GM23248 (cell line): ENCODE data around the gene WNT2B. TPM values are rescaled to one million over a fixed set of nuclear protein-coding genes. Genes with fewer than 3 reads are reported as not detected.

ENCODE experiments used
- DNase-seq: peaks from one replicate; pipeline ENCODE4 v3.0.0-alpha.2; 2015
- H2AFZ ChIP-seq: fragments of 200-600 bp; sonication (generic); 2 replicates; pipeline ENCODE4 v1.6.1; 2016; ENCODE audit warnings: antibody characterized with exemption
- H3F3A ChIP-seq: fragments of 200-600 bp; sonication (generic); 2 replicates; pipeline ENCODE4 v1.6.1; 2016; ENCODE audit warnings: mild to moderate bottlenecking, antibody characterized with exemption, mixed run types; ENCODE audit not compliant: insufficient read depth
- H3K27ac ChIP-seq: fragments of 200-600 bp; sonication (generic); 2 replicates; pipeline ENCODE4 v1.5.1; 2016; ENCODE audit warnings: mild to moderate bottlenecking
- H3K27me3 ChIP-seq: fragments of 200-600 bp; sonication (generic); replicated peaks from 2 replicates; pipeline ENCODE4 v1.6.1; 2016; ENCODE audit warnings: mild to moderate bottlenecking; ENCODE audit not compliant: insufficient read depth
- H3K36me3 ChIP-seq: fragments of 200-600 bp; sonication (generic); 2 replicates; pipeline ENCODE4 v1.6.1; 2016; ENCODE audit warnings: low read depth, mild to moderate bottlenecking
- H3K4me1 ChIP-seq: fragments of 200-600 bp; sonication (generic); 2 replicates; pipeline ENCODE4 v1.6.1; 2016; ENCODE audit warnings: mild to moderate bottlenecking; ENCODE audit not compliant: insufficient read depth
- H3K4me2 ChIP-seq: fragments of 200-600 bp; sonication (generic); one replicate; pipeline ENCODE4 v1.6.1; 2016; ENCODE audit warnings: mild to moderate bottlenecking; ENCODE audit not compliant: unreplicated experiment
- H3K4me3 ChIP-seq: fragments of 200-600 bp; sonication (generic); 2 replicates; pipeline ENCODE4 v1.5.1; 2016; ENCODE audit warnings: mild to moderate bottlenecking
- H3K79me2 ChIP-seq: fragments of 200-600 bp; sonication (generic); 2 replicates; pipeline ENCODE4 v1.6.1; 2016; ENCODE audit warnings: mild to moderate bottlenecking; ENCODE audit not compliant: insufficient read depth
- H3K9ac ChIP-seq: fragments of 200-600 bp; sonication (generic); 2 replicates; pipeline ENCODE4 v1.6.1; 2016; ENCODE audit warnings: mild to moderate bottlenecking
- H3K9me2 ChIP-seq: fragments of 200-600 bp; sonication (generic); 2 replicates; pipeline ENCODE4 v1.6.1; 2016; ENCODE audit warnings: mixed run types, mild to moderate bottlenecking, moderate library complexity; ENCODE audit not compliant: insufficient read depth
- H3K9me3 ChIP-seq: fragments of 200-600 bp; sonication (generic); one replicate; pipeline ENCODE4 v1.6.1; 2017; ENCODE audit warnings: low read depth
- H4K20me1 ChIP-seq: fragments of 200-600 bp; sonication (generic); 2 replicates; pipeline ENCODE4 v1.6.0; 2016; ENCODE audit not compliant: insufficient read depth
- EZH2 ChIP-seq: fragments of 200-600 bp; sonication (generic); IDR thresholded peaks from 2 replicates; pipeline ENCODE4 v1.6.1; 2018; ENCODE audit warnings: antibody characterized with exemption, mild to moderate bottlenecking; ENCODE audit not compliant: insufficient read depth, poor library complexity, severe bottlenecking
- EZH2phosphoT487 ChIP-seq: fragments of 200-600 bp; sonication (generic); IDR thresholded peaks from 2 replicates; pipeline ENCODE4 v1.6.1; 2018; ENCODE audit warnings: antibody characterized with exemption, moderate library complexity, mild to moderate bottlenecking, low read depth; ENCODE audit not compliant: insufficient read depth
- WGBS, 2 experiments: methylation state at CpG; one replicate each; pipeline ENCODE4 v1.1.6; 2015 to 2017; ENCODE audit warnings: low lambda C conversion rate in 2 of 2, low coverage in 1 of 2; ENCODE audit errors: missing lambda C conversion rate in 2 of 2; 5-methylcytosine and 5-hydroxymethylcytosine counted together
- in situ Hi-C: fragments of 300-500 bp; cut with MboI; formaldehyde crosslinking; loops from 2 replicates; pipeline ENCODE4 v1.15.0; 2020
- polyA plus RNA-seq: library from polyadenylated mRNA; unstranded; fragments of >200 nt; fragmentation: Nextera tagmentation; extraction: Ambion mirVana; gene quantifications from 2 replicates; pipeline ENCODE4 v1.2.1, GENCODE V29; 2016
- total RNA-seq: library from RNA; depleted of rRNA; stranded (reverse); fragments of >200 nt; shearing (Covaris generic); gene quantifications from 2 replicates; pipeline ENCODE4 v1.2.3, GENCODE V29; 2014

Gene WNT2B
- total and polyA plus RNA-seq, 2 experiments from 2014 or later: 0.61 to 2.1 TPM

DNA sequence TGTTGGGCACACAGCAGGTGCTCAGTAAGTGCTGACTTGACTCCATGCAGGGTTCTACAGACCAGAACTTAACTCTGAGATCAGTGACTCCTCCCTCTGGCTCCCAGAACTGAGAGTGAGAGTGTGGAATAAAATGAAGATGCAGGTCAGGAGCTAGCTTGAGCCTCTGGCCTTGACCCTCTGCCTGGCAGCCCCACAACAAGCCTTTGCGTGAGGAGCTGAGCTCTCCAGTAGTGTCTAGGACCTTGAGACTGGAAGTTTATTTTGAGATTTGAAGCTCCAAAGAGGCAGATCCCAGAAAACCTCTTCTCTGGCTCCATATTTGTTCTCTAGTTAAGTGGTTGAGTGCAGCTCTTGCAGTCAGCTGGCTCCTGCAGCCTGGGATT is 3.4 kb upstream of the WNT2B start:
- peaks cover 16% of the 10 kb centered on the region; the same call in 1 of the 2 replicates for H3K4me1 ChIP-seq
- H3K27ac ChIP-seq: no peak overlapping the region
- H3K79me2 ChIP-seq: no peaks in the 10 kb centered on the region
- no peaks in the 10 kb centered on the region for H4K20me1 ChIP-seq
- no peak overlapping the region for H3K4me3 ChIP-seq
- no peaks in the 10 kb centered on the region for H3K27me3 ChIP-seq
- no peak for DNase-seq
- H3F3A ChIP-seq: peaks cover 7% of the 10 kb centered on the region; the same call in 1 of the 2 replicates
- no peaks in the 10 kb centered on the region for H3K9me3 ChIP-seq
- H2AFZ ChIP-seq: no peak overlapping the region
- WGBS, 2 experiments: 93% methylated on average over 1 of the region's 1 CpG
- H3K4me2 ChIP-seq: no peak overlapping the region
- H3K36me3 ChIP-seq: no peaks in the 10 kb centered on the region
- in situ Hi-C loops: no loop called here
- TF ChIP-seq EZH2phosphoT487 (no peak), EZH2 (no peak)
- H3K9me2 ChIP-seq: no peaks in the 10 kb centered on the region
- H3K9ac ChIP-seq: no peak overlapping the region

DNA sequence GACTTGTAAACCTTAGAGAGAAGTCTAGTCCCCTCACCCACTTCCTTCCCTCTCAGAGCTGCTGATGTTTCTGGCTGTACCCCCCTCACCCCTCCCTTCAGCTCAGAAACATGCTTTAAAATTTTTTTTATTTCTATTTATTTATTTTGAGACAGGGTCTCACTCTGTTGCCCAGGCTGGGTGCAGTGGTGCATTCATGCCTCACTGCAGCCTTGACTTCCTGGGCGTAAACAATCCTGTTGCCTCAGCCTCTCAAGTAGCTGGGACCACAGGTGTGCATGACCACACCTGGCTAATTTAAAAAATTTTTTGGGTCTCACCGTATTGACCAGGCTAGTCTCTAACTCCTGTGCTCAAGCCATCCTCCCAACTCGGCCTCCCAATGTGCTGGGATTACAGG is 2.9 kb upstream of the WNT2B start:
- no peak for DNase-seq
- Histone ChIP-seq H3K9me2 (no peaks in the 10 kb centered on the region), H4K20me1 (no peaks in the 10 kb centered on the region), H3K36me3 (no peaks in the 10 kb centered on the region), H3F3A (peaks cover 7% of the 10 kb centered on the region; the same call in 1 of the 2 replicates), H3K4me3 (no peak overlapping the region), H3K9me3 (no peaks in the 10 kb centered on the region), H3K4me2 (no peak overlapping the region), H3K27me3 (no peaks in the 10 kb centered on the region), H2AFZ (no peak overlapping the region), H3K4me1 (peaks cover 16% of the 10 kb centered on the region; the same call in 1 of the 2 replicates), H3K79me2 (no peaks in the 10 kb centered on the region), H3K27ac (no peak overlapping the region), H3K9ac (no peak overlapping the region)
- in situ Hi-C loops: no loop called here
- 82 to 84% methylated on average over 3 of the region's 3 CpGs for WGBS, 2 experiments
- TF ChIP-seq EZH2: no peak
- no peak for TF ChIP-seq EZH2phosphoT487

DNA sequence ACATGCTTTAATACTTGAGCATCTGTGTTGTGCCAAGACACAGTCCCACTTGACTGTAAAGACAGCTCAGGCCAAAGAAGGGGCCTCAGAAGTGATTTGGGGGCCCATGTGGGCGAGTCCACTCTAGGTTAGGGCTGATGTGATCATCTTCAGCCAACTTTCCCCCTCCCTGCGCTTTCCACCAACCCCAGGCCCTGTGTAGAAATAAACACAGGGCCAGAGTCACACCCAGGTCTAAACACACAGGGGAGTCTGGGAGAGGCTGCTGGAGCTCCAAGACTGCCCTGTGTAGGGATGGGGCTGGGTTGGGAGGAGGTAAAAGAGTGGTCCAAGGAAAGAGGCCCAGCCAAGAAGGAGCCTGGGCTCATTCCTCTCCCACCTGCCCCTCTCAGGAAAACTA is 2.5 kb upstream of the WNT2B start:
- H2AFZ ChIP-seq: no peak overlapping the region
- no peak for DNase-seq
- H4K20me1 ChIP-seq: no peaks in the 10 kb centered on the region
- WGBS, 2 experiments: 90 to 93% methylated on average over 2 of the region's 2 CpGs
- H3K9me3 ChIP-seq: no peaks in the 10 kb centered on the region
- H3K36me3 ChIP-seq: no peaks in the 10 kb centered on the region
- H3K4me2 ChIP-seq: no peak overlapping the region
- no peak overlapping the region for H3K27ac ChIP-seq
- H3K79me2 ChIP-seq: no peaks in the 10 kb centered on the region
- TF ChIP-seq EZH2phosphoT487 (no peak), EZH2 (no peak)
- no peaks in the 10 kb centered on the region for H3K27me3 ChIP-seq
- no peak overlapping the region for H3K9ac ChIP-seq
- H3K9me2 ChIP-seq: no peaks in the 10 kb centered on the region
- in situ Hi-C loops: no loop called here
- peaks cover 7% of the 10 kb centered on the region; the same call in 1 of the 2 replicates for H3F3A ChIP-seq
- H3K4me3 ChIP-seq: no peak overlapping the region
- H3K4me1 ChIP-seq: peaks cover 16% of the 10 kb centered on the region; the same call in 1 of the 2 replicates

DNA sequence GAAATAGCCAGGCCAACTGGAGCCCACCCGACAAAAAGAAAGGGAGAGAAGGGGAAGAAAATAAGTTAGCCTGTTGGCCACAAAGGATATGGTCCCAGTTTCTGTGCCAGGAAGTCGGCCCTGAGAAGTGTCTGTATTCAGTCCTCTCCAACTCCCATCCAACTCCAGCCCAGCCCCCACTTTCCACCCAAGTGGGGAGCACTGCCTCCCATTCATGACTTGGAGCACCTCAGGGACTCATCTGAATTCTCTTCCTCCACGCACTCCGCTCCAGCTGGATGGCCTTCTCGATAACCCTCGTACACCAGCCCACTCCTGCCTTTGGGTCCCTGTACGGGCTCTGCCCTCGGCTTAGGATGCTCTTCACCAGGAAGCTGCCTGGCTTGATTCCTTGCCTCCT is 2.0 kb upstream of the WNT2B start:
- Histone ChIP-seq H3K4me2 (no peak overlapping the region), H3K9ac (no peak overlapping the region), H4K20me1 (no peaks in the 10 kb centered on the region), H2AFZ (no peak overlapping the region), H3K79me2 (no peaks in the 10 kb centered on the region), H3K27me3 (no peaks in the 10 kb centered on the region), H3K4me3 (no peak overlapping the region), H3K4me1 (peaks cover 16% of the 10 kb centered on the region; the same call in 1 of the 2 replicates), H3K36me3 (no peaks in the 10 kb centered on the region), H3K9me3 (no peaks in the 10 kb centered on the region), H3F3A (peaks cover 7% of the 10 kb centered on the region; the same call in 1 of the 2 replicates), H3K9me2 (no peaks in the 10 kb centered on the region), H3K27ac (no peak overlapping the region)
- WGBS, 2 experiments: 84 to 85% methylated on average over 8 of the region's 8 CpGs
- no peak for TF ChIP-seq EZH2
- TF ChIP-seq EZH2phosphoT487: no peak
- in situ Hi-C loops: no loop called here
- no peak for DNase-seq

GRCh38 chr1:112507336-112507735 is 1.4 kb upstream of the WNT2B start:
- Histone ChIP-seq H3K9me2 (no peaks in the 10 kb centered on the region), H4K20me1 (no peaks in the 10 kb centered on the region), H3K9me3 (no peaks in the 10 kb centered on the region), H3K4me1 (peaks cover 14% of the 10 kb centered on the region; the same call in 1 of the 2 replicates), H3K4me2 (no peak overlapping the region), H3F3A (peaks cover 7% of the 10 kb centered on the region; the same call in 1 of the 2 replicates), H3K27me3 (no peaks in the 10 kb centered on the region), H3K9ac (no peak overlapping the region), H3K79me2 (no peaks in the 10 kb centered on the region), H3K4me3 (no peak overlapping the region; the same call in 1 of the 2 replicates), H2AFZ (no peak overlapping the region), H3K27ac (no peak overlapping the region), H3K36me3 (no peaks in the 10 kb centered on the region)
- in situ Hi-C loops: no loop called here
- no peak for DNase-seq
- no peak for TF ChIP-seq EZH2
- TF ChIP-seq EZH2phosphoT487: no peak
- WGBS, 2 experiments: 81 to 84% methylated on average over 8 to 9 of the region's 9 CpGs
